Heart left ventricle (tissue), 16 donors: ENCODE data around the gene FBXW7. TPM values are rescaled to one million over a fixed set of nuclear protein-coding genes. Genes with fewer than 3 reads are reported as not detected.

Experiments used
- ATAC-seq, 4 donors: fragments of 200-7000 bp; cut with Tn5 transposase; one replicate each; pipeline ENCODE4 v1.9.1; 2020 to 2022; ENCODE audit warnings: moderate library complexity in 4 of 4, mild to moderate bottlenecking in 3 of 4, moderate number of reproducible peaks in 1 of 4
- DNase-seq, 5 donors: peaks; one replicate each; pipeline ENCODE4 v3.0.0-alpha.2; 2020
- H3K27ac ChIP-seq, 12 donors: fragments of 200-600 bp; sonication (generic) in 4 of 12; one replicate each; pipeline versions ENCODE4 v1.5.0 to v1.8.0; 2016 to 2022; ENCODE audit warnings: mild to moderate bottlenecking in 2 of 12
- H3K27me3 ChIP-seq, 9 donors: fragments of 200-600 bp; sonication (generic) in 2 of 9; one replicate each; pipeline versions ENCODE4 v1.5.1 to v1.8.0; 2016 to 2022; ENCODE audit warnings: mild to moderate bottlenecking in 3 of 9
- H3K36me3 ChIP-seq, 9 donors: fragments of 200-600 bp; sonication (generic) in 2 of 9; one replicate each; pipeline versions ENCODE4 v1.5.0 to v1.8.0; 2018 to 2022; ENCODE audit warnings: mild to moderate bottlenecking in 2 of 9
- H3K4me1 ChIP-seq, 12 donors: fragments of 200-600 bp; sonication (generic) in 4 of 12; one replicate each; pipeline versions ENCODE4 v1.5.0 to v1.8.0; 2016 to 2022; ENCODE audit warnings: mild to moderate bottlenecking in 3 of 12
- H3K4me3 ChIP-seq, 12 donors: fragments of 200-600 bp; sonication (generic) in 4 of 12; one replicate each; pipeline versions ENCODE4 v1.5.0 to v1.8.0; 2017 to 2022; ENCODE audit warnings: mild to moderate bottlenecking in 9 of 12, moderate library complexity in 4 of 12
- H3K9me3 ChIP-seq, 12 donors: fragments of 200-600 bp; sonication (generic) in 4 of 12; one replicate each; pipeline versions ENCODE4 v1.5.0 to v1.8.0; 2016 to 2022; ENCODE audit warnings: mild to moderate bottlenecking in 1 of 12
- POLR2A ChIP-seq, 2 donors: fragments of 450-650 bp; IDR thresholded peaks; one replicate each; pipeline ENCODE4 v1.6.1; 2017; ENCODE audit warnings: antibody characterized with exemption in 2 of 2, mild to moderate bottlenecking in 2 of 2, moderate library complexity in 2 of 2
- WGBS, 4 donors: extraction: QIAGEN DNeasy Blood & Tissue Kit in 2 of 4; methylation state at CpG; one replicate each; pipeline versions ENCODE4 v1.1.5 to v1.1.7; 2013 to 2018; 5-methylcytosine and 5-hydroxymethylcytosine counted together
- intact Hi-C, 10 donors: fragments of 100-400 bp; cut with DNase I; formaldehyde crosslinking; loops; one replicate each; pipeline versions ENCODE4 v1.11.1 to v1.14.2; 2022
- polyA plus RNA-seq, 2 donors: library from polyadenylated mRNA; stranded (reverse); fragments of 200-250 nt; gene quantifications; one replicate each; pipeline ENCODE4 v1.2.3, GENCODE V29; 2013
- total RNA-seq, 9 donors: library from RNA; depleted of rRNA in 2 of 9; stranded (reverse); fragments of >200 nt in 2 of 9; fragmentation: NEBNext Ultra II Directional in 3 of 9; extraction: Animal tissue kit (Norgen Biotek cat#: 25700) in 3 of 9; gene quantifications; one replicate each; pipeline versions ENCODE4 v1.1.0 to v1.2.4, GENCODE V29; 2016 to 2023
- TF ChIP-seq, protein P1 (sequence below), 12 donors: fragments of 200-600 bp; sonication (generic) in 4 of 12; IDR thresholded peaks; one replicate each; pipeline versions ENCODE4 v1.5.0 to v1.8.0; 2018 to 2022; ENCODE audit warnings: antibody characterized with exemption in 12 of 12, mild to moderate bottlenecking in 5 of 12
- donor health status: ischemic (EF 13 %, LVEDD 7.1; RV severe dilation, severe dysfunction).
- donor health status: healthy with polysubstance abuse.
- donor health status: DM: no; HTN: yes; CAD: no.
- donor health status: DM: no; HTN: no; CAD: no.
- donor health status: ischemic (EF 25% LVEDD 6.9; RV normal size, moderate dysfunction).
- donor health status: ischemic (EF 25% LVEDD 5.7; RV mildly dilated, moderate dysfunction).
- donor health status: healthy.
- donor health status: DM: yes; HTN: yes; CAD: no.
- donor health status: ischemic (EF 35%, LVEDD 5.7; RV mildly dilated, moderate dysfunction).
- donor health status: nonischemic (EF 11% LVEDD 7.7; RV severe dilation, severe dysfunction).
- donor health status: DM: yes; HTN: yes; CAD: no.
- donor health status: PGD.
- donor health status: ischemic (EF 29% LVEDD 5.4; RV normal size, mild dysfunction).
- donor health status: nonischemic (EF 23%, LVEDD 6.1; RV moderate dilation, normal function).

The FBXW7 gene
- total and polyA plus RNA-seq, 11 donors: 20.6 to 74.1 (median 59.8) TPM

DNA sequence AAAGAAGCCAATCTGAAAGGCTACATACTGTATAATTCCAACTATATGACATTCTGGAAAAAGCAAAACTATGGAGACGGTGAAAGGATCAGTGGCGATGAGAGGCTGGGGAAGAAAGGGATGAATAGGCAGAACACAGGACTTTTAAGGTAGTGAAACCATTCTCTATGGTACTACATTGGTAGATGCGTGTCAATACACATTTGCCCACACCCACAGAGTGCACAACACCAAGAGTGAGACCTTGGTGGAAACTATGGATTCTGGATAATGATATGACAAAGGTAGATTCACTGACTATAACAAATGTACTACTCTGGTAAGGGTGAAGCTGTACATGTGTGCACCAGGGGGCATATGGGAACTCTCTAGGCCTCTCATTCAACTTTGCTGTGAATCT lies 134.5 kb downstream of the FBXW7 start:
- Histone ChIP-seq H3K9me3 (no peaks in the 10 kb centered on the region), H3K27me3 (no peaks in the 10 kb centered on the region), H3K4me1 (peaks cover 0 to 17% (median 0%) of the 10 kb centered on the region in 12 donors), H3K36me3 (no peaks in the 10 kb centered on the region), H3K27ac (no peak overlapping the region), H3K4me3 (no peak overlapping the region)
- ATAC-seq (peak in 1 of 4 donors; percentile 13), DNase-seq (no peak)
- no peak for TF ChIP-seq POLR2A (IDR thresholded peaks at IDR 0.05)
- TF ChIP-seq, protein P1, sequence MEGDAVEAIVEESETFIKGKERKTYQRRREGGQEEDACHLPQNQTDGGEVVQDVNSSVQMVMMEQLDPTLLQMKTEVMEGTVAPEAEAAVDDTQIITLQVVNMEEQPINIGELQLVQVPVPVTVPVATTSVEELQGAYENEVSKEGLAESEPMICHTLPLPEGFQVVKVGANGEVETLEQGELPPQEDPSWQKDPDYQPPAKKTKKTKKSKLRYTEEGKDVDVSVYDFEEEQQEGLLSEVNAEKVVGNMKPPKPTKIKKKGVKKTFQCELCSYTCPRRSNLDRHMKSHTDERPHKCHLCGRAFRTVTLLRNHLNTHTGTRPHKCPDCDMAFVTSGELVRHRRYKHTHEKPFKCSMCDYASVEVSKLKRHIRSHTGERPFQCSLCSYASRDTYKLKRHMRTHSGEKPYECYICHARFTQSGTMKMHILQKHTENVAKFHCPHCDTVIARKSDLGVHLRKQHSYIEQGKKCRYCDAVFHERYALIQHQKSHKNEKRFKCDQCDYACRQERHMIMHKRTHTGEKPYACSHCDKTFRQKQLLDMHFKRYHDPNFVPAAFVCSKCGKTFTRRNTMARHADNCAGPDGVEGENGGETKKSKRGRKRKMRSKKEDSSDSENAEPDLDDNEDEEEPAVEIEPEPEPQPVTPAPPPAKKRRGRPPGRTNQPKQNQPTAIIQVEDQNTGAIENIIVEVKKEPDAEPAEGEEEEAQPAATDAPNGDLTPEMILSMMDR (IDR thresholded peaks at IDR 0.05): no peak
- WGBS, 4 donors: 94 to 98% (median 96%) methylated on average over 3 of the region's 3 CpGs
- intact Hi-C loops: no loop called here

DNA sequence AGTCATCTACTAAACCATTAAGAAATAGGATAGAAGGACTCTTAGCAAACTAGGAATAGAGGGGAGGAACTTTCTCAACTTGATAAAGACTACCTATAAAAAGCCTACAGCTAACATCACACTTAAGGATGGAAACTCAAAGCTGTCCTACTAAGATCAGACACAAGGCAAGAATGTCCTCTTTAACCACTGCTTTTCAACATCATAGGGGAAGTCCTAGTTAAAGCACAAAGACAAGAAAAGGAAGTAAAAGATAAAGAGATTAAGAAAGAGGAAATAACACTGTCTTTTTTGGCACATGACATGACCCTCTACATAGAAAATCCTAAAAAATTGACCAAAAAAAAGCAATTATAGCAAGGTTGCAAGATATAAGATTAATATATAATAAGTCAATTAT lies 136.6 kb downstream of the FBXW7 start:
- H3K4me3 ChIP-seq: no peak overlapping the region
- DNase-seq (no peak), ATAC-seq (no peak)
- TF ChIP-seq, protein P1 (IDR thresholded peaks at IDR 0.05): no peak
- no peak for TF ChIP-seq POLR2A (IDR thresholded peaks at IDR 0.05)
- no peaks in the 10 kb centered on the region for H3K27me3 ChIP-seq
- no peak overlapping the region for H3K27ac ChIP-seq
- peaks cover 0 to 24% (median 0%) of the 10 kb centered on the region in 12 donors for H3K4me1 ChIP-seq
- H3K9me3 ChIP-seq: no peaks in the 10 kb centered on the region
- no peaks in the 10 kb centered on the region for H3K36me3 ChIP-seq
- intact Hi-C loops: loop anchor here in 1 of 10 donors (10.0 kb wide), 1 partner anchor 1284 kb away; no protein-coding TSS in a partner anchor

DNA sequence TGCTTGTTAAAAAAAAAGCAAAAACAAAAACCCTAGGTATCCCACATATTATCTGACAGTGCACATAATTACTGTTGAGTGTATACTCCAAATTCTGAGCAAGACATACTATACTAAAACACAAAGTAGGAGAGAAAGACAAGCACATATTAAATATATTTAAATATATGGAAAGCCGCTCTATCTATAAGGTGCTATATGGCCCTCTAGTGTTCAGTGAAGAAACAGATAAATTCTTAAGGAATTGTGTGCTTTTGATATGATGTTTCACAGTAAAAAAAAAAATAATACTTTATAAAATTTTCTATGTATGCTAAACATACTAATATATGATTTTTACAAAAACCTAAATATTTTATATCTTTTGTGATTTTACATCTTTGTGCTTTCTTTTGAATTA lies 137.8 kb downstream of the FBXW7 start:
- no peaks in the 10 kb centered on the region for H3K36me3 ChIP-seq
- intact Hi-C loops: loop anchor here in 1 of 10 donors (10.0 kb wide), 1 partner anchor 1283 kb away; no protein-coding TSS in a partner anchor
- peaks cover 0 to 24% (median 0%) of the 10 kb centered on the region in 12 donors for H3K4me1 ChIP-seq
- ATAC-seq: no peak
- no peak overlapping the region for H3K4me3 ChIP-seq
- H3K27me3 ChIP-seq: no peaks in the 10 kb centered on the region
- WGBS, 4 donors: 88 to 96% (median 92%) methylated on average over 1 of the region's 1 CpG
- TF ChIP-seq, protein P1 (IDR thresholded peaks at IDR 0.05): peak in 10 of 12 donors; percentile 8 to 44 (median 29)
- TF ChIP-seq POLR2A (IDR thresholded peaks at IDR 0.05): no peak
- no peaks in the 10 kb centered on the region for H3K9me3 ChIP-seq
- no peak for DNase-seq
- no peak overlapping the region for H3K27ac ChIP-seq

DNA sequence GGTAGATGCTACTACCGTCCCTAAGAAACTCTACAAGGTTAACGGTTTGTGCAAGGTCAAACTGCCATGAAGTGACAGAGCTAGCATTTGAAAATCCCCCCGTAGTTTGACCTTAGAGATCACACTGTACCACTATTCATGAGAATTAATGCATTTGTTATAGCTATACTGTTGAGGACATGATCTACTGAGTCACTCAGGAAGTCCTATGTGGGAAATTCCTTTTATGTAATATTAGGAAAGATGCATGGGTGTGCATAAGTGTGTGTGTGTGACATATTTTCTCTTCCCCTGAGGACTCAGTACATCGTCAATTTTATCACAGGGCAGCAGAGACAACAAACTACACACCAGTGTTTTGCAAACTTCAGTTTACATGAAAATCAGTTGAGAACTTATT lies 141.1 kb downstream of the FBXW7 start:
- intact Hi-C loops: loop anchor here in 1 of 10 donors (10.0 kb wide), 1 partner anchor 1280 kb away; no protein-coding TSS in a partner anchor
- Histone ChIP-seq H3K9me3 (no peaks in the 10 kb centered on the region), H3K27me3 (no peaks in the 10 kb centered on the region), H3K4me3 (no peak overlapping the region), H3K27ac (no peak overlapping the region), H3K36me3 (no peaks in the 10 kb centered on the region), H3K4me1 (peaks cover 0 to 19% (median 0%) of the 10 kb centered on the region in 12 donors)
- no peak for DNase-seq
- ATAC-seq: no peak
- TF ChIP-seq, protein P1 (IDR thresholded peaks at IDR 0.05): no peak
- no peak for TF ChIP-seq POLR2A (IDR thresholded peaks at IDR 0.05)
- 84 to 92% (median 89%) methylated on average over 4 of the region's 4 CpGs for WGBS, 4 donors
